WI38 (cell line): ENCODE measurements around the gene EFR3B.
"Not testable (repeated sequence)": the region's sequence is repeated elsewhere in the genome, so short reads cannot be mapped to it uniquely, and the experiment has no call there.

Experiments used
- H3K4me3 ChIP-seq: 2 replicates; pipeline ENCODE4 v1.5.1; 2011; ENCODE audit warnings: low read depth, mild to moderate bottlenecking, control low read depth, low read length
- TF ChIP-seq, protein P1 (sequence below): IDR thresholded peaks from 2 replicates; pipeline ENCODE4 v1.5.1; 2012; ENCODE audit warnings: low read depth, mild to moderate bottlenecking, control low read depth, low read length

EFR3B gene

DNA sequence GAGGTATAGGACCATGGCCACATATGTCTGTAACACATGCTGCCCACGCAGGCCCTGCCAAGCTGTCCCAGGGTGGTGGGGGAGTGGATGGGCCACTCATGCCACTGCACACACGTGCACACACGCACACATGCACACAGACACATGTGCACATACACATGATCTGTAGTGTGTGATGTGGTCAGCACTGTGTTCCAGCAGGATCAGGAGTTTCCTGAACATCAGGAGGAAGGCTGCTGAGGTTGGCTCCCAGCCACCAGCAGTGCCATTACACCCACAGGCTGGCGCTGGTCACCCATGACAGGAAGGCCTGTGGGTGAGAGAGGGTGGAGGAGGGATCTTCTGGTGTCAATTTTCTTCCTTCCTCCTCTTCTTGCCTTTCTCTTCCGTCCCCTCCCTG is 81.8 kb downstream of the EFR3B start:
- H3K4me3 ChIP-seq, result no peak overlapping the region
- TF ChIP-seq, protein P1, sequence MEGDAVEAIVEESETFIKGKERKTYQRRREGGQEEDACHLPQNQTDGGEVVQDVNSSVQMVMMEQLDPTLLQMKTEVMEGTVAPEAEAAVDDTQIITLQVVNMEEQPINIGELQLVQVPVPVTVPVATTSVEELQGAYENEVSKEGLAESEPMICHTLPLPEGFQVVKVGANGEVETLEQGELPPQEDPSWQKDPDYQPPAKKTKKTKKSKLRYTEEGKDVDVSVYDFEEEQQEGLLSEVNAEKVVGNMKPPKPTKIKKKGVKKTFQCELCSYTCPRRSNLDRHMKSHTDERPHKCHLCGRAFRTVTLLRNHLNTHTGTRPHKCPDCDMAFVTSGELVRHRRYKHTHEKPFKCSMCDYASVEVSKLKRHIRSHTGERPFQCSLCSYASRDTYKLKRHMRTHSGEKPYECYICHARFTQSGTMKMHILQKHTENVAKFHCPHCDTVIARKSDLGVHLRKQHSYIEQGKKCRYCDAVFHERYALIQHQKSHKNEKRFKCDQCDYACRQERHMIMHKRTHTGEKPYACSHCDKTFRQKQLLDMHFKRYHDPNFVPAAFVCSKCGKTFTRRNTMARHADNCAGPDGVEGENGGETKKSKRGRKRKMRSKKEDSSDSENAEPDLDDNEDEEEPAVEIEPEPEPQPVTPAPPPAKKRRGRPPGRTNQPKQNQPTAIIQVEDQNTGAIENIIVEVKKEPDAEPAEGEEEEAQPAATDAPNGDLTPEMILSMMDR, result no peak

GRCh38 chr2:25125189-25125588 is 83.3 kb downstream of the EFR3B start:
- TF ChIP-seq, protein P1, result no peak
- no peak overlapping the region for H3K4me3 ChIP-seq

GRCh38 chr2:25125976-25126375 is 84.1 kb downstream of the EFR3B start:
- no peak overlapping the region for H3K4me3 ChIP-seq
- TF ChIP-seq, protein P1, result no peak

- not testable (repeated sequence) for H3K4me3 ChIP-seq
Measured at GRCh38 chr2:25127071-25127470, 85.2 kb downstream of the EFR3B start.

DNA sequence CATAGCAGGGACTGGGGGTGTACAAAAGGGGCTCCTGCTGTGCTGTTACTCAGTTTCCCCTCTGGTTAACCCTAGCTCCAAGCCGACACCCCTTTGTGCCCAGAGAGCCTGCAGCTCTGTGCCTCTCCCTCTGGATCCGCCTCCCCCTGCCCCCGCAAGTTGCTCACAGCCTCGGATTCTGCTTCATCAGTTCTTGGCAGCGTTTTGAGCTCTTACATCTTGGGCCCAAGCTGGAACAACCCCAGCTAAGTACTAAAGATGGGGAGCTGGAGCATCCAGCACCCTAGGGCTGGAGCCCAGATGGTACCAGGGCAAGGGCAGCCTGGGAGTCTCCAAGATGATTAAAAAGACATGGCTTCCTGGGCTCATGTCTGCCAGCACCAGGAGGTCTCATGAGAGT is 85.8 kb downstream of the EFR3B start:
- no peak overlapping the region for H3K4me3 ChIP-seq
- TF ChIP-seq, protein P1, result no peak

- H3K4me3 ChIP-seq, result no peak overlapping the region
- TF ChIP-seq, protein P1, result no peak
Measured at GRCh38 chr2:25129901-25130520, 88.1 kb downstream of the EFR3B start.

GRCh38 chr2:25131253-25131566 is 89.3 kb downstream of the EFR3B start:
- TF ChIP-seq, protein P1, result no peak
- H3K4me3 ChIP-seq, result no peak overlapping the region
